Endothelial cell of umbilical vein (primary cell): Measurements from ENCODE around the gene EHD2. TPM values are rescaled to one million over a fixed set of nuclear protein-coding genes. Genes with fewer than 3 reads are reported as not detected.

ENCODE experiments used
- BruUV-seq: library from RNA; stranded (reverse); fragments of 400-500 nt; replicated peaks from 2 replicates; lab custom pipeline; 2021; lab: Mats Ljungman, UMichigan
- CTCF ChIA-PET: fragments of 300-600, 350-600 bp; sonication (Branson Sonifier 250); formaldehyde crosslinking; loops from one replicate; lab custom pipeline; 2021; ENCODE audit warnings: antibody characterized with exemption, inconsistent platforms; lab: Charles Lee
- POLR2A ChIA-PET: fragments of 300-600, 350-600 bp; sonication (Branson Sonifier 250); formaldehyde crosslinking; loops from one replicate; lab custom pipeline; 2021; ENCODE audit warnings: antibody characterized with exemption, inconsistent platforms; lab: Charles Lee
- DNase-seq: peaks from one replicate; pipeline ENCODE4 v3.0.0-alpha.2; 2011; ENCODE audit warnings: low read depth, low spot score
- FAIRE-seq: peaks from 2 replicates; lab custom pipeline; 2011; peaks lifted over from hg19 to GRCh38; lab: Jason Lieb, UNC
- H2AFZ ChIP-seq: 2 replicates; pipeline ENCODE4 v1.6.0; 2012; ENCODE audit warnings: low read depth, low read length, control low read depth, inconsistent platforms
- H3K27ac ChIP-seq: 2 replicates; pipeline ENCODE4 v1.5.1; 2011; ENCODE audit warnings: low read depth, mild to moderate bottlenecking, control low read depth, low read length, moderate library complexity; ENCODE audit not compliant: insufficient read depth
- H3K27me3 ChIP-seq, 2 experiments: 2 replicates each; pipeline versions ENCODE4 v1.6.0 to v1.6.1; 2011; ENCODE audit warnings: low read length in 2 of 2, mixed read lengths in 1 of 2; ENCODE audit not compliant: control insufficient read depth in 2 of 2, insufficient read depth in 2 of 2
- H3K36me3 ChIP-seq, 2 experiments: 2 replicates in 1 of 2; 3 replicates in 1 of 2; pipeline ENCODE4 v1.5.1; 2011; ENCODE audit warnings: low read length in 2 of 2, mild to moderate bottlenecking in 1 of 2, moderate library complexity in 1 of 2; ENCODE audit not compliant: control insufficient read depth in 2 of 2, insufficient read depth in 2 of 2; ENCODE audit errors: extremely low read depth in 1 of 2
- H3K4me1 ChIP-seq: 3 replicates; pipeline ENCODE4 v1.5.1; 2011; ENCODE audit warnings: mild to moderate bottlenecking, low read length; ENCODE audit not compliant: control insufficient read depth, insufficient read depth; ENCODE audit errors: extremely low read depth
- H3K4me2 ChIP-seq: 2 replicates; pipeline ENCODE4 v1.6.1; 2011; ENCODE audit warnings: low read length, control low read depth, mixed read lengths; ENCODE audit not compliant: insufficient read depth
- H3K4me3 ChIP-seq, 3 experiments: fragments of 200-600 bp in 1 of 3; sonication (generic), shearing (Covaris generic) in 1 of 3; replicated peaks in 1 of 3; 2 replicates each; pipeline ENCODE4 v1.5.1; 2011 to 2016; ENCODE audit warnings: control low read depth in 3 of 3, low read length in 3 of 3, mild to moderate bottlenecking in 2 of 3, inconsistent platforms in 1 of 3, low read depth in 1 of 3, moderate library complexity in 1 of 3; ENCODE audit not compliant: insufficient read depth in 1 of 3
- H3K79me2 ChIP-seq: 2 replicates; pipeline ENCODE4 v1.6.0; 2012; ENCODE audit warnings: low read length, inconsistent platforms; ENCODE audit not compliant: control insufficient read depth, insufficient read depth
- H3K9ac ChIP-seq: replicated peaks from 2 replicates; pipeline ENCODE3; 2011; ENCODE audit warnings: low read length, control low read depth; ENCODE audit not compliant: insufficient read depth; ENCODE audit errors: extremely low read depth
- H3K9me1 ChIP-seq: replicated peaks from 3 replicates; pipeline ENCODE4 v1.6.0; 2011; ENCODE audit warnings: mild to moderate bottlenecking, low read length; ENCODE audit not compliant: control insufficient read depth, insufficient read depth; ENCODE audit errors: extremely low read depth
- H3K9me3 ChIP-seq: replicated peaks from 2 replicates; pipeline ENCODE4 v1.5.1; 2012; ENCODE audit warnings: low read length, inconsistent platforms; ENCODE audit not compliant: control insufficient read depth, insufficient read depth
- H4K20me1 ChIP-seq: replicated peaks from 2 replicates; pipeline ENCODE3; 2011; ENCODE audit warnings: mild to moderate bottlenecking, low read length; ENCODE audit not compliant: control insufficient read depth, insufficient read depth; ENCODE audit errors: extremely low read depth
- EZH2 ChIP-seq: IDR thresholded peaks from 2 replicates; pipeline ENCODE4 v1.6.1; 2012; ENCODE audit warnings: borderline replicate concordance, low read depth, mild to moderate bottlenecking, moderate library complexity, low read length, inconsistent platforms; ENCODE audit not compliant: severe bottlenecking
- FOS ChIP-seq: IDR thresholded peaks from 2 replicates; pipeline ENCODE4 v1.6.1; 2011; ENCODE audit warnings: mild to moderate bottlenecking, low read length, moderate library complexity, borderline replicate concordance; ENCODE audit not compliant: insufficient read depth
- GATA2 ChIP-seq: IDR thresholded peaks from 2 replicates; pipeline ENCODE4 v1.7.0; 2011; ENCODE audit warnings: low read depth, mild to moderate bottlenecking, moderate library complexity, mixed read lengths, low read length; ENCODE audit not compliant: insufficient read length, insufficient read depth
- MYC ChIP-seq: IDR thresholded peaks from one replicate; pipeline ENCODE4 v1.6.1; 2011; ENCODE audit warnings: mild to moderate bottlenecking, low read depth, low read length
- POLR2A ChIP-seq: IDR thresholded peaks from 2 replicates; pipeline ENCODE4 v1.6.1; 2012; ENCODE audit warnings: low read depth, mild to moderate bottlenecking, control low read depth, low read length
- dilution Hi-C: fragments of 300-500 bp; cut with MboI; formaldehyde crosslinking; loops from one replicate; pipeline ENCODE4 v1.15.0; 2019; ENCODE audit warnings: low sequenced_read_pairs; ENCODE audit not compliant: extremely low pct_ligation_motif_present
- intact Hi-C: fragments of 100-400 bp; cut with micrococcal nuclease; formaldehyde crosslinking; loops from one replicate; pipeline ENCODE4 v1.10.0; 2022
- polyA plus RNA-seq, 4 experiments: library from polyadenylated mRNA; depleted of rRNA in 3 of 4; stranded (reverse) in 3 of 4; unstranded in 1 of 4; fragments of >200 nt; gene quantifications; 2 replicates each; pipeline versions ENCODE4 v1.2.1 to v1.2.3, GENCODE V29; 2011 to 2012; ENCODE audit warnings: missing spikeins in 1 of 4
- total RNA-seq: library from RNA; stranded (reverse); gene quantifications from 2 replicates; pipeline ENCODE4 v1.2.3, GENCODE V29; 2021
- TF ChIP-seq, protein P1 (sequence below), 2 donors: IDR thresholded peaks; 1 replicate in 1 of 2; 2 replicates in 1 of 2; pipeline ENCODE4 v1.5.1; 2011; ENCODE audit warnings: low read length in 2 of 2, mild to moderate bottlenecking in 2 of 2, moderate library complexity in 2 of 2, control low read depth in 1 of 2, inconsistent platforms in 1 of 2, low read depth in 1 of 2; ENCODE audit not compliant: insufficient read depth in 1 of 2; ENCODE audit errors: extremely low read depth in 1 of 2

EHD2 gene
- total and polyA plus RNA-seq, 2 donors (not counting 3 experiments of a cell fraction or from before 2014, with no cell fraction given) = 110 to 220 TPM

DNA sequence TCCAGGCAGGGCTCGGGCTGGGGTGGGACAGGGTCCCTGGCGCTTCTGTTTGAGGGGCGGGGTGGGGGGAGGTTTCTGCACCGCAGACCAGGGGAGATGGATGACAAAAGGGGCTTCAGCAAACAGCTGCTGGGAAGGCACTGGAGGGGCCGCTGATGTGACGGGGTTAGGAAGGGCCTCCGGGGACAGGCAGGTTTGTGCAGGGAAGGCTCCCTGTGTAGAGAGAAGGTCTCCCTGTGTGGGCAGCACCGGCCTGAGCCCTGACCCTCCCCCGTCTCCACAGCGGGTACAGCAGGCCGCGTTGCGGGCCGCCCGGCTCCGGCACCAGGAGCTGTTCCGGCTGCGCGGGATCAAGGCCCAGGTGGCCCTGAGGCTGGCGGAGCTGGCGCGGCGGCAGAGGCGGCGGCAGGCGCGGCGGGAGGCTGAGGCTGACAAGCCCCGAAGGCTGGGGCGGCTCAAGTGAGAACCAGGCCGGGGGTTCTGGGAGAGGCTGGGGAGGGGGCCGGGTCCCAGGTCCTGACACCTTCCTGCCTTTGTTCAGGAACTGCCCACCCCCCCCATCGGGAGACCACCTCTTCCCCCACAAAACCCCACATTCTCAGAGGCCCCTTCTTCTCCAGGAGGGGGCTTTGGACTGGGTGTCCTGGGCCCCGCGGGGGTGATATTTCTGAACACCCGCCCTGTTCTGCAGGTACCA is 42.0 kb downstream of the EHD2 start:
- Histone ChIP-seq H3K36me3 (peaks cover 21 to 63% of the 10 kb centered on the region in 2 experiments), H2AFZ (no peak overlapping the region), H3K9me3 (no peaks in the 10 kb centered on the region), H3K27ac (no peak overlapping the region), H3K27me3 (no peaks in the 10 kb centered on the region), H3K9ac (no peak overlapping the region), H3K4me1 (no peaks in the 10 kb centered on the region), H3K4me2 (no peak overlapping the region), H3K9me1 (no peaks in the 10 kb centered on the region), H4K20me1 (no peaks in the 10 kb centered on the region), H3K79me2 (peaks cover under 1% of the 10 kb centered on the region), H3K4me3 (no peak overlapping the region)
- ChIA-PET CTCF (interaction anchor here (0.6 to 2.1 kb wide), 3 partner anchors 10 to 591 kb away, joined by 4 to 8 read pairs (median 6); partner anchors contain the start of gene EHD2), POLR2A (no interaction called here)
- TF ChIP-seq EZH2 (no peak), POLR2A (no peak), FOS (no peak), MYC (no peak), GATA2 (no peak)
- TF ChIP-seq, protein P1, sequence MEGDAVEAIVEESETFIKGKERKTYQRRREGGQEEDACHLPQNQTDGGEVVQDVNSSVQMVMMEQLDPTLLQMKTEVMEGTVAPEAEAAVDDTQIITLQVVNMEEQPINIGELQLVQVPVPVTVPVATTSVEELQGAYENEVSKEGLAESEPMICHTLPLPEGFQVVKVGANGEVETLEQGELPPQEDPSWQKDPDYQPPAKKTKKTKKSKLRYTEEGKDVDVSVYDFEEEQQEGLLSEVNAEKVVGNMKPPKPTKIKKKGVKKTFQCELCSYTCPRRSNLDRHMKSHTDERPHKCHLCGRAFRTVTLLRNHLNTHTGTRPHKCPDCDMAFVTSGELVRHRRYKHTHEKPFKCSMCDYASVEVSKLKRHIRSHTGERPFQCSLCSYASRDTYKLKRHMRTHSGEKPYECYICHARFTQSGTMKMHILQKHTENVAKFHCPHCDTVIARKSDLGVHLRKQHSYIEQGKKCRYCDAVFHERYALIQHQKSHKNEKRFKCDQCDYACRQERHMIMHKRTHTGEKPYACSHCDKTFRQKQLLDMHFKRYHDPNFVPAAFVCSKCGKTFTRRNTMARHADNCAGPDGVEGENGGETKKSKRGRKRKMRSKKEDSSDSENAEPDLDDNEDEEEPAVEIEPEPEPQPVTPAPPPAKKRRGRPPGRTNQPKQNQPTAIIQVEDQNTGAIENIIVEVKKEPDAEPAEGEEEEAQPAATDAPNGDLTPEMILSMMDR (IDR thresholded peaks at IDR 0.05; ENCODE audit: extremely low read depth in 1 of 2, insufficient read depth in 1 of 2, low read depth in 1 of 2, low read length in 2 of 2) = no peak
- BruUV-seq = no TSS peak
- dilution Hi-C loops (no loop called here), intact Hi-C loops (no loop called here)
- DNase-seq (no peak), FAIRE-seq (no peak)
